Astrocyte (in vitro differentiated cells and primary cell): ENCODE results near the gene KIFBP. TPM values are rescaled to one million over a fixed set of nuclear protein-coding genes. Genes with fewer than 3 reads are reported as not detected.
A peak's percentile ranks its signal among the peaks of the same experiment; 100 is the strongest.

Source experiments
- DNase-seq: peaks from one replicate; pipeline ENCODE4 v3.0.0-alpha.2; 2010; ENCODE audit warnings: low read depth
- FAIRE-seq: peaks from 2 replicates; lab custom pipeline; 2011; peaks lifted over from hg19 to GRCh38; lab: Jason Lieb, UNC
- H2AFZ ChIP-seq: 2 replicates; pipeline ENCODE4 v1.6.0; 2012; ENCODE audit warnings: low read depth, low read length, inconsistent platforms
- H3K27ac ChIP-seq: 2 replicates; pipeline ENCODE4 v1.5.1; 2011; ENCODE audit warnings: low read depth, low read length, inconsistent platforms
- H3K27me3 ChIP-seq: 2 replicates; pipeline ENCODE4 v1.6.0; 2011; ENCODE audit warnings: low read length, inconsistent platforms; ENCODE audit not compliant: insufficient read depth
- H3K36me3 ChIP-seq: 2 replicates; pipeline ENCODE4 v1.5.1; 2011; ENCODE audit warnings: low read length, inconsistent platforms; ENCODE audit not compliant: insufficient read depth
- H3K4me1 ChIP-seq: 2 replicates; pipeline ENCODE4 v1.5.1; 2011; ENCODE audit warnings: low read length, inconsistent platforms; ENCODE audit not compliant: insufficient read depth
- H3K4me2 ChIP-seq: 2 replicates; pipeline ENCODE4 v1.6.0; 2012; ENCODE audit warnings: low read length, inconsistent platforms
- H3K4me3 ChIP-seq: 2 replicates; pipeline ENCODE4 v1.5.1; 2011; ENCODE audit warnings: low read depth, mild to moderate bottlenecking, low read length, inconsistent platforms; ENCODE audit not compliant: insufficient read depth
- H3K79me2 ChIP-seq: 2 replicates; pipeline ENCODE4 v1.6.0; 2012; ENCODE audit warnings: mild to moderate bottlenecking, low read length, inconsistent platforms; ENCODE audit not compliant: insufficient read depth
- H3K9ac ChIP-seq: 2 replicates; pipeline ENCODE4 v1.6.0; 2012; ENCODE audit warnings: mild to moderate bottlenecking, low read length, inconsistent platforms
- H3K9me3 ChIP-seq: 2 replicates; pipeline ENCODE4 v1.5.1; 2012; ENCODE audit warnings: low read depth, mild to moderate bottlenecking, low read length, inconsistent platforms; ENCODE audit not compliant: insufficient read depth
- H4K20me1 ChIP-seq: 2 replicates; pipeline ENCODE4 v1.6.0; 2012; ENCODE audit warnings: low read length, inconsistent platforms; ENCODE audit not compliant: insufficient read depth
- H3K27ac Mint-ChIP-seq: one replicate; pipeline ENCODE4 v1.8.0; 2021; ENCODE audit warnings: mild to moderate bottlenecking, mixed read lengths; ENCODE audit not compliant: unreplicated experiment
- H3K27me3 Mint-ChIP-seq: one replicate; pipeline ENCODE4 v1.8.0; 2021; ENCODE audit warnings: low read depth, mixed read lengths; ENCODE audit not compliant: unreplicated experiment
- H3K36me3 Mint-ChIP-seq: one replicate; pipeline ENCODE4 v1.8.0; 2021; ENCODE audit warnings: low read depth, mixed read lengths; ENCODE audit not compliant: unreplicated experiment
- H3K4me1 Mint-ChIP-seq: one replicate; pipeline ENCODE4 v1.8.0; 2021; ENCODE audit warnings: low read depth, mixed read lengths; ENCODE audit not compliant: unreplicated experiment
- H3K4me3 Mint-ChIP-seq: one replicate; pipeline ENCODE4 v1.8.0; 2021; ENCODE audit warnings: mild to moderate bottlenecking, moderate library complexity, mixed read lengths; ENCODE audit not compliant: unreplicated experiment
- H3K9me3 Mint-ChIP-seq: one replicate; pipeline ENCODE4 v1.8.0; 2021; ENCODE audit warnings: mild to moderate bottlenecking, mixed read lengths; ENCODE audit not compliant: unreplicated experiment
- CTCF ChIP-seq: IDR thresholded peaks from 2 replicates; pipeline ENCODE4 v1.5.1; 2011; ENCODE audit warnings: low read depth, mild to moderate bottlenecking, inconsistent platforms, low read length, moderate library complexity; ENCODE audit not compliant: insufficient read depth
- EZH2 ChIP-seq: IDR thresholded peaks from 2 replicates; pipeline ENCODE4 v1.6.1; 2012; ENCODE audit warnings: mild to moderate bottlenecking, low read length, inconsistent platforms; ENCODE audit not compliant: insufficient read depth
- total RNA-seq: library from RNA; stranded (reverse); gene quantifications from 2 replicates; pipeline ENCODE4 v1.2.1, GENCODE V29; 2021

KIFBP gene
- total RNA-seq, 1 donor from 2014 or later, result 39.2 TPM

- no peaks in the 10 kb centered on the region for H3K27me3 Mint-ChIP-seq
- H3K4me3 ChIP-seq, result no peak overlapping the region
- no peak for TF ChIP-seq EZH2
- no peak for TF ChIP-seq CTCF
- H3K4me3 Mint-ChIP-seq, result no peak overlapping the region
- H2AFZ ChIP-seq, result no peak overlapping the region
- FAIRE-seq (no peak), DNase-seq (no peak)
- H3K9ac ChIP-seq, result no peak overlapping the region
- no peak overlapping the region for H3K4me2 ChIP-seq
- H3K9me3 ChIP-seq, result no peaks in the 10 kb centered on the region
- H4K20me1 ChIP-seq, result peaks cover 6% of the 10 kb centered on the region
- H3K4me1 Mint-ChIP-seq, result no peaks in the 10 kb centered on the region
- no peak overlapping the region for H3K27ac ChIP-seq
- peaks cover 4% of the 10 kb centered on the region for H3K36me3 Mint-ChIP-seq
- no peaks in the 10 kb centered on the region for H3K27me3 ChIP-seq
- H3K36me3 ChIP-seq, result peaks cover 30% of the 10 kb centered on the region
- H3K4me1 ChIP-seq, result no peaks in the 10 kb centered on the region
- H3K79me2 ChIP-seq, result no peaks in the 10 kb centered on the region
- no peak overlapping the region for H3K27ac Mint-ChIP-seq
- no peaks in the 10 kb centered on the region for H3K9me3 Mint-ChIP-seq
These were observed 38.0 kb upstream of the KIFBP start for GRCh38 chr10:68950598-68950997.

- no peaks in the 10 kb centered on the region for H3K9me3 Mint-ChIP-seq
- Histone ChIP-seq H3K4me2 (peak overlapping the region; percentile 92), H3K36me3 (peaks cover 13% of the 10 kb centered on the region), H3K79me2 (peaks cover 39% of the 10 kb centered on the region), H3K9me3 (no peaks in the 10 kb centered on the region), H3K4me3 (no peak overlapping the region), H3K4me1 (peaks cover 7% of the 10 kb centered on the region), H3K9ac (no peak overlapping the region), H3K27me3 (no peaks in the 10 kb centered on the region), H2AFZ (no peak overlapping the region), H4K20me1 (peaks cover 36% of the 10 kb centered on the region), H3K27ac (no peak overlapping the region)
- TF ChIP-seq EZH2 (no peak), CTCF (no peak)
- peaks cover 5% of the 10 kb centered on the region for H3K4me1 Mint-ChIP-seq
- H3K4me3 Mint-ChIP-seq, result peak overlapping the region; percentile 75
- DNase-seq (no peak), FAIRE-seq (no peak)
- H3K27me3 Mint-ChIP-seq, result no peaks in the 10 kb centered on the region
- H3K36me3 Mint-ChIP-seq, result peaks cover 10% of the 10 kb centered on the region
- no peak overlapping the region for H3K27ac Mint-ChIP-seq
These were observed 33.7 kb upstream of the KIFBP start for GRCh38 chr10:68954904-68955303.

GRCh38 chr10:68955355-68955831 lies 33.2 kb upstream of the KIFBP start:
- H3K4me2 ChIP-seq, result peak overlapping the region; percentile 92
- peak overlapping the region; percentile 94 for H3K9ac ChIP-seq
- FAIRE-seq (no peak), DNase-seq (no peak)
- H3K27ac ChIP-seq, result peak overlapping the region; percentile 87
- TF ChIP-seq CTCF (no peak), EZH2 (no peak)
- H4K20me1 ChIP-seq, result peaks cover 39% of the 10 kb centered on the region
- peak overlapping the region; percentile 88 for H2AFZ ChIP-seq
- Mint-ChIP-seq H3K27me3 (no peaks in the 10 kb centered on the region), H3K36me3 (peaks cover 11% of the 10 kb centered on the region), H3K9me3 (no peaks in the 10 kb centered on the region), H3K4me1 (peaks cover 7% of the 10 kb centered on the region), H3K27ac (peak overlapping the region; percentile 98), H3K4me3 (peak overlapping the region; percentile 99)
- peaks cover 7% of the 10 kb centered on the region for H3K4me1 ChIP-seq
- H3K79me2 ChIP-seq, result peaks cover 44% of the 10 kb centered on the region
- H3K36me3 ChIP-seq, result peaks cover 12% of the 10 kb centered on the region
- H3K9me3 ChIP-seq, result no peaks in the 10 kb centered on the region
- H3K4me3 ChIP-seq, result peak overlapping the region; percentile 77
- H3K27me3 ChIP-seq, result no peaks in the 10 kb centered on the region
